ENCODE results near the gene GRIK5. TPM values are rescaled to one million over a fixed set of nuclear protein-coding genes. Genes with fewer than 3 reads are reported as not detected.

GRIK5 gene
- total RNA-seq, 1 donor from 2014 or later, result 15.5 TPM

DNA sequence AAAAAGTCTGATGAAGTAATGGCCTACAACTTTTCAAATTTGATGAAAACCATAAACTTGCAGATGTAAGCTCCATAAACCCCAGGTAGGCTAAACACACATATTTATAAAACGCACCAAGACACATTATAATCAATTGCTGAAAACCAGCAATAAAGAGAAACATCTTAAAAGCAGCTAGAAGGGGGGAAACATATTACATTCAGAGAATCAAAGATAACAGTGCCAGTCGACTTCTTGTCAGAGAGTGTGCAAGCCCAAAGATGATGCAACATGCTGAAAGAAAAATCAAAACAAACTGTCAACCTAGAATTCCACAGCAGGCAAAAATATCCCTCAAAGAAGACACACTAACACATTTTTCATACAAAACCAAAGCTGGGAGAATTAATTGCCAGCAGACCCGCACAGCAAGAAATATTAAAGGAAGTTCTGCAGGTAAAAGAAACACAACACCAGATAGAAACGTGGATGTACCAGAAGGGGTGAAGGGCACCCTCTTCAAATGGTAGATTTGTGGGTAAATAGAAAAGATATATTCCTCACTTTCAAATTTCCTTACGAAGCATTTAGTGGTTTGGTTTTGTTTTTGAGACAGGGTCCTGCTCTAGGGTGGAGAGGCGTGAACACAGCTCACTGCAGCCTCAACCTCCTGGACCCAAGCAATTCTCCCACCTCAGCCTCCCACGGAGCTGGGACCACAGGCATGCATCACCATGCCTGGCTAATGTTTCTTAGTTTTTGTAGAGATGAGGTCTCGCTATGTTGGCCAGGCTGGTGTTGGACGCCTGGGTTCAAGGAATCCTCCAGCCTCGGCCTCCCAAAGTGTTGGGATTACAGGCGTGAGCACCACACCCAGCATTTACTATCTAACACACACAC is 59.5 kb downstream of the GRIK5 start:
- Histone ChIP-seq H3K4me3 (no peak overlapping the region), H3K4me1 (no peaks in the 10 kb centered on the region), H3K27me3 (no peaks in the 10 kb centered on the region), H3K9me3 (no peaks in the 10 kb centered on the region), H3K36me3 (peaks cover under 1 to 13% of the 10 kb centered on the region in 2 donors), H3K27ac (no peak overlapping the region)
- intact Hi-C loops (cut with DNase I), result no loop called here
- TF ChIP-seq CTCF (IDR thresholded peaks at IDR 0.05), result no peak
- DNase-seq (ENCODE audit: low spot score in 2 of 2), result no peak

GRCh38 chr19:42006569-42006968 is 63.4 kb downstream of the GRIK5 start:
- no peak overlapping the region for H3K27ac ChIP-seq
- no peaks in the 10 kb centered on the region for H3K27me3 ChIP-seq
- TF ChIP-seq CTCF (IDR thresholded peaks at IDR 0.05), result no peak
- no peak for DNase-seq (ENCODE audit: low spot score in 2 of 2)
- H3K4me3 ChIP-seq, result no peak overlapping the region
- H3K36me3 ChIP-seq, result peaks cover 6 to 30% of the 10 kb centered on the region in 2 donors
- no peaks in the 10 kb centered on the region for H3K4me1 ChIP-seq
- intact Hi-C loops (cut with DNase I), result no loop called here
- no peaks in the 10 kb centered on the region for H3K9me3 ChIP-seq

DNA sequence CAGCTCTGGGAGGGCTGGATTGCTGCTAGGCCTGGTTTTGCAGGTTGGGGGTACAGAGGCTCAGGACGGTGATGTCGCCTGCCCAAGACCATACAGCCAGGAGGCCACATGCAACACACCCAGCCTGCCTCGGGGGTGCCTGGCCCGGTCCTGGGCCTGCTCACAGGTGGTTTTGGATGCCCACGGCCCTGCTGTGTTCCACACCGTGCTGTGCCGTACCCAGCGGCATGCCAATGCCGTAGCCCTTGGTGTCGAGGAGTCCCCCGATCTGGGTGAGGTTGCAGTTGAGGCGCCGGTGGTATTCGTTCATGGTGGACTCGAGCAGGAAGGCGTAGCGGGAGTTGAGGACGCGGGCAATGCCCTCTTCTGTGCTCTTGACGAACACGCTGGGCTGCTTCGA is 64.5 kb downstream of the GRIK5 start:
- Histone ChIP-seq H3K4me3 (no peak overlapping the region), H3K9me3 (no peaks in the 10 kb centered on the region), H3K27me3 (no peaks in the 10 kb centered on the region), H3K36me3 (peaks cover 6 to 30% of the 10 kb centered on the region in 2 donors), H3K4me1 (no peaks in the 10 kb centered on the region), H3K27ac (no peak overlapping the region)
- no peak for TF ChIP-seq CTCF (IDR thresholded peaks at IDR 0.05)
- intact Hi-C loops (cut with DNase I), result no loop called here
- no peak for DNase-seq (ENCODE audit: low spot score in 2 of 2)

GRCh38 chr19:42003506-42004294 is 66.3 kb downstream of the GRIK5 start:
- peaks cover 6 to 30% of the 10 kb centered on the region in 2 donors for H3K36me3 ChIP-seq
- no peaks in the 10 kb centered on the region for H3K9me3 ChIP-seq
- no peak for DNase-seq (ENCODE audit: low spot score in 2 of 2)
- no peak overlapping the region for H3K4me3 ChIP-seq
- H3K27ac ChIP-seq, result no peak overlapping the region
- H3K27me3 ChIP-seq, result no peaks in the 10 kb centered on the region
- TF ChIP-seq CTCF (IDR thresholded peaks at IDR 0.05), result no peak
- H3K4me1 ChIP-seq, result no peaks in the 10 kb centered on the region
- intact Hi-C loops (cut with DNase I), result no loop called here

DNA sequence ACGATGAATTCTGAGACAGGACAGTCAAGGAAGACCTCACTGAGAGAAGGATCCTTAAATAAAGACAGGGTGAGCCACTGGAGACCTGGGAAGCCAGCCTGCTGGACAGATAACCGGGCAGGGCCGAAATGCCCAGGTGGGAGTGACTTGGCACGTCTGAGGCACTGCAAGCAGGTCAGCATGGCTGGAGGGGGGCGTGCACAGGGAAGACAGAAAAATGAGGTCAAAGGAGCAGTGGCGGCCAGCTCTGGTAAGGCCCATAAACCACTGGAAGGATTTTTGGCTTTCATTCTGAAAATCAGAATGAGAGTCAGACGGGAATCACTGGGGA is 70.2 kb downstream of the GRIK5 start:
- no peak for DNase-seq (ENCODE audit: low spot score in 2 of 2)
- Histone ChIP-seq H3K4me1 (no peaks in the 10 kb centered on the region), H3K27ac (no peak overlapping the region), H3K36me3 (peaks cover 2 to 12% of the 10 kb centered on the region in 2 donors), H3K4me3 (no peak overlapping the region), H3K27me3 (no peaks in the 10 kb centered on the region), H3K9me3 (no peaks in the 10 kb centered on the region)
- no peak for TF ChIP-seq CTCF (IDR thresholded peaks at IDR 0.05)
- intact Hi-C loops (cut with DNase I), result no loop called here

Data from ascending aorta (tissue), 2 donors.